HS-27A (cell line): ENCODE results near the gene ATF7IP.

ENCODE experiments used
- DNase-seq: peaks from one replicate; pipeline ENCODE4 v3.0.0-alpha.2; 2012; ENCODE audit warnings: low read depth, missing footprints

The ATF7IP gene

GRCh38 chr12:14481201-14481600, 115.7 kb downstream of the ATF7IP start:
- DNase-seq = no peak

- DNase-seq = no peak
Observed at GRCh38 chr12:14482361-14482760, 116.9 kb downstream of the ATF7IP start.

GRCh38 chr12:14482886-14483285, 117.4 kb downstream of the ATF7IP start:
- DNase-seq = no peak

GRCh38 chr12:14495326-14495725, 129.8 kb downstream of the ATF7IP start:
- DNase-seq = no peak

- no peak for DNase-seq
Observed at GRCh38 chr12:14505626-14506596, 140.4 kb downstream of the ATF7IP start.

GRCh38 chr12:14510574-14510973, 145.1 kb downstream of the ATF7IP start:
- DNase-seq = no peak

- DNase-seq = no peak
Observed at GRCh38 chr12:14514154-14514842, 148.8 kb downstream of the ATF7IP start.

GRCh38 chr12:14514946-14515345, 149.5 kb downstream of the ATF7IP start:
- no peak for DNase-seq

- DNase-seq = no peak
Observed at GRCh38 chr12:14521822-14522221, 156.3 kb downstream of the ATF7IP start.

GRCh38 chr12:14525964-14526363, 160.5 kb downstream of the ATF7IP start:
- DNase-seq = no peak

- DNase-seq = no peak
Observed at GRCh38 chr12:14532152-14532551, 166.7 kb downstream of the ATF7IP start.

- DNase-seq = no peak
Observed at GRCh38 chr12:14537088-14537487, 171.6 kb downstream of the ATF7IP start.

GRCh38 chr12:14540801-14541462, 175.4 kb downstream of the ATF7IP start:
- no peak for DNase-seq

GRCh38 chr12:14545144-14546124, 180.0 kb downstream of the ATF7IP start:
- no peak for DNase-seq

GRCh38 chr12:14547571-14547970, 182.1 kb downstream of the ATF7IP start:
- no peak for DNase-seq

GRCh38 chr12:14548609-14549008, 183.1 kb downstream of the ATF7IP start:
- no peak for DNase-seq
